NCI-H146 (cell line): Measurements from ENCODE around the gene WDR93.
"Not testable (repeated sequence)": the region's sequence is repeated elsewhere in the genome, so short reads cannot be mapped to it uniquely, and the experiment has no call there.

Source experiments
- DNase-seq: peaks from one replicate; lab custom pipeline; 2025; lab: John Stamatoyannopoulos, UW

Gene WDR93

DNA sequence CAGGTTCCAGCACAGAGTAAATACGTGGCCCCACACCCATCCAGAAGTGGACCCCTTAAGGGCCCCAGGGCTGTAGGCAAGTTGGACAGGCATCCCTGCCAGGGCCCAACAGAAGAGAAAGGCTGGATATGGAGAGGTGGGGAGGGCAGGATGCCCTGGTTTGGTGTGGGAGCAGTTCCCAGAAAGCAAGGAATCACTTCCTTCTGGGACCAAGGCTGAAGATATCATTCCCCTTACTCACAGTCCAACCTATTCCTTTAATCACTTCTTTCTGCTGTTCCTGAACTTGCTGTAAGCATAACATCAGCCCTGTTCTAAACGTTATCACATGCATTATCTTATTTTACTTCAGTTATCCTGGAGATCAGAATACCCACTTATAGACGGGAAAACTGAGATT, 79.4 kb downstream of the WDR93 start:
- no peak for DNase-seq

DNA sequence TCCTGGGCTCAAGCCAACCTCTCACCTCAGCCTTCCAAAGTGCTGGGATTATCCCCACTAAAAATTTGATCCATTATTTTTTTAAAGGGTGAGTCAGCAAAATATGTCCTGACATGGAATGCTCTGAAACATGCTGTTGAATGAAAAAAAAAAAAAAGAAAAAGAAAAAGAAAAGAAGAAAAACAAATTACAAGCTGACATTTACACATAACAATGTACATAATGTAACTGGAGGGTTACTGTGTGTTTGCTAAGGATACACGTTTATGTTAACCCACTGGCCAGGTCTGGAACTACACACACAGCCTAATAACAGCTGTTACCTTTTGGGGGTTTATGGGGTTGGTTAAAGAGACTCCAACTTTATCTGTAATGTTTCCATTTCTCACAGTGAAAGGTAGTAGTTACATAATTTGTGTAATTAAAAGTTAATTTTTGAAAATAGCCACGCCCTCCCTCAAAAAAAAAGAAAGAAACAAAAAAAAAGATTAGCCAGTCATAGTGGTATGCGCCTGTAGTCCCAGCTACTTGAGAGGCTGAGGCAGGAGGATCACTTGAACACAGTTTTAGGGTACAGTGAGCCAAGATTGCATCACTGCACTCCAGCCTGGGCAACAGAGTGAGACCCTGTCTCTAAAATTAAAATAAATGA, 82.4 kb downstream of the WDR93 start:
- DNase-seq: no peak

DNA sequence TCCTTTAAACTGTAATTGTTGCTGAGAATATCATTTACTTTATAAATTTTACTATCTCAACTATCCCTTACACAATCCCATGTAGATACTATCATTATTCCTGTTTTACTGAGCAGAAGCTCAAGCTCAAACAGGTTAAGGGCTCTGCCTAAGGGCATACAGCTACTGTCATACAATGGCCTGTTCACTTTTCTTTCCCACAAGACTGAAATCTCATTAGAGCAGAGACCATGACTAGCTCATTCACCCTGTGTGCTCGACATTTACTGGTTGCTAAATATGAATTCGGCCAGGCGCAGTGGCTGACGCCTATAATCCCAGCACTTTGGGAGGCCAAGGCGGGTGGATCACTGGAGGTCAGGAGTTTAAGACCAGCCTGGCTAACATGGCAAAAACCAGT, 83.9 kb downstream of the WDR93 start:
- DNase-seq: no peak

DNA sequence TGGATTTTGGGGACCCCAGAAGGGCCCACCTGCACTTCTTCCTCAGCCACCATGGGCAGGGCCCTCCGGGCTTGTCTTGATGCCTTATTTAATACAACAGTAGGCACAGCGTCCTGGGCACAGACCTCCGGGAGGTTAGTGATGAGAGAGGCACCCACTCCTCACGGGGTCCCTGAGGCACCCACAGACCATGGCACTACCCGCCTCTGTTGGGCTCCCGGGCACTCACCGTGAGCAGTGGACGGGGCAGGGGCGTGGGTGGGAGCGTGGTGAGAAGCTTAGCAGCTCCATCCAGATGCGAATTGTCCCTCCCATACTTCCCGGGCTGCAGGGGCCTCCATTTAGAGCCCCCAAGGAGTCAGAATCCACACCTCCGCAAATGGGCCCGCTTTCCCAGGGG, 85.2 kb downstream of the WDR93 start:
- no peak for DNase-seq

DNA sequence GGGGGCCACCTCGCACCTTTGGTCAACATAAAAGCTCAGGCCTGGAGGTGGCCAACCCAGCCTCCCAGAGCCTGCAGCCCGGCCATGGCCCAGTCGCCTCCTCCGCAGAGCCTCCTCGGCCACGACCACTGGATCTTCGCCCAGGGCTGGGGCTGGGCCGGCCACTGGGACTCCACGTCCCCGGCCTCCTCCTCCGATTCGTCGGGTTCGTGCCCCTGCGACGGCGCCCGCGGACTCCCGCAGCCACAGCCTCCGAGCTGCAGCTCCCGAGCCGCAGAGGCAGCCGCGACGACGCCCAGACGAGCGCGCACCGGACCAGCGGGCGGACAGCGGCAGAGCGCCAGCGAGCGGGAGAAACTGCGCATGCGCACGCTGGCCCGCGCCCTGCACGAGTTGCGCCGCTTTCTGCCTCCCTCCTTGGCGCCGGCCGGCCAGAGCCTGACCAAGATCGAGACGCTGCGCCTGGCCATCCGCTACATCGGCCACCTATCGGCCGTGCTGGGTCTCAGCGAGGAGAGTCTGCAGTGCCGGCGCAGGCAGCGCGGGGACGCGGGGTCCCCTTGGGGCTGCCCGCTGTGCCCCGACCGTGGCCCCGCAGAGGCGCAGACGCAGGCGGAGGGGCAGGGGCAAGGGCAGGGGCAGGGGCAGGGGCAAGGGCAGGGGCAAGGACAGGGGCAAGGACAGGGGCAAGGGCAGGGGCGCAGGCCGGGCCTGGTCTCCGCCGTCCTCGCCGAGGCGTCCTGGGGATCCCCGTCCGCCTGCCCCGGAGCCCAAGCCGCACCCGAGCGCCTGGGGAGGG, 85.9 kb downstream of the WDR93 start, which contains the start of gene MESP2:
TSS of gene MESP2 (plus strand) at position 59 of the 799 bp plus-strand sequence. CDS start at position 85, 26 bp downstream.
- DNase-seq: peak; percentile 68

DNA sequence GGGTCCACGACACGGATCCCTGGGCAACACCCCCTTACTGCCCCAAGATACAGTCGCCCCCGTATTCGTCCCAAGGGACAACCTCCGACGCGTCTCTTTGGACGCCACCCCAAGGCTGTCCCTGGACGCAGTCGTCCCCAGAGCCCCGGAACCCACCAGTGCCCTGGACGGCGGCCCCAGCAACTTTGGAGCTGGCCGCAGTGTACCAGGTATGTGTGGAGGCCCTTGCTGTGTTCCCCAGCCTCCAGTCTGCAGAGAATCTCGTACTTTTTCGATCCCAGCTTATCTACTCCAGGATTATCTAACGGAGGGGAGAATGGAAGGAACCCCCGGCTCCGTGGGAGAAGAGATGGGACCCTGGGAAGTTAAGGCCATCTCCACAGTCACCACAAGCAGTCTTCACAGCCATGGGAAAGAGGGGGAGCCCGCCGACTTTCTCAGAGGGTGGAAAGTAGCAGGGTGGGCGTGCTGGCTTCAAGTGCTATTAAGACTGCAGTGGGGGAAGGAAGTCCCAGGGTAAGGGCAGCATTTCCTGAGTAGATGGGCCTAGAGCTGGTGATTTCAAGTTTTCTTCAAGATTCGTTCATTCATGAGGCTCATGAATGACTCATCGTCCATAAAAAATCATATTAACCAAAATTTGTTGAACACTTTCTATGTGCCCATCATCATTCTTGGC, 86.6 kb downstream of the WDR93 start:
- no peak for DNase-seq

DNA sequence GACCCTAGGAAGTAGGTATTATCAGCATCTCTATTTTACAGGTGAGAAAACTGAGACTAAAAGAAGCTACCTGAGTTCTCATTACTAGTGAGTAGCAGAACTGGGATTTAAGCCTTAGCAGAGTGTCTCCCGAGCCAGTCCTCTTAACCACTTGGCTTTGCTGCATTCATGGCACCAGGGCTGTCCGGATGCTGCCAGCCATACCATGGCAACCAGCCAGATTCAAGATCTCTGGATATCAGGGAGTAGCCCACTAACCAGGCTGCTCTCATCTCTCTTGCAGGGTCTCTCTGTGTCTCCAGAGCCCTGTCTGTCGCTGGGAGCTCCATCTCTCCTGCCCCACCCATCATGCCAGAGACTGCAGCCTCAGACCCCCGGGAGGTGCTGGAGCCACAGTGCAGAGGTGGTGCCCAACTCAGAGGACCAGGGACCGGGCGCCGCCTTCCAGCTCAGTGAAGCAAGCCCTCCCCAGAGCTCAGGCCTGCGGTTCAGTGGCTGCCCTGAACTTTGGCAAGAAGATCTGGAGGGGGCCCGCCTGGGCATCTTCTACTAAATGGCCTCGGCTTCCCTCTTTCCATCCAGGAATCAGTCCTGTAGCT, 87.3 kb downstream of the WDR93 start:
- no peak for DNase-seq

DNA sequence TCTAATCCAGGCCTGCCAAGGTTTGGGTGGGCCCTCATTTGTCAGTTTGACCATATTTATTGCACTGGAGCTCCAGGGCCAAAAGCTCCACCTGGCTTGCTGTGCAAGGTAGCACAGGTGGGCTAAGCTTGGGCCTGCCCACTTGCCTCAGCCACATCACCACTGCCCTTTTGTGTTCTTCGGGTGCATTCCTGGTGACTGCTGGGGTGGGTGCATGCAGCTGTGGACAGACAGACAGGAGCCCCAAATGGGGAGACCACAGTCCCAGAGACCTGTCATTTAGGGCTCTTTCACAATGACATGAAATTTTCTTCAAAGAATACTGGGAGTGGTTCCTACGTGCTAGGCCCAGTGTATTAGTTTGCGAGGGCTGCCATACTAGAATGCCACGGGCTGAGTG, 88.2 kb downstream of the WDR93 start:
- DNase-seq: no peak

DNA sequence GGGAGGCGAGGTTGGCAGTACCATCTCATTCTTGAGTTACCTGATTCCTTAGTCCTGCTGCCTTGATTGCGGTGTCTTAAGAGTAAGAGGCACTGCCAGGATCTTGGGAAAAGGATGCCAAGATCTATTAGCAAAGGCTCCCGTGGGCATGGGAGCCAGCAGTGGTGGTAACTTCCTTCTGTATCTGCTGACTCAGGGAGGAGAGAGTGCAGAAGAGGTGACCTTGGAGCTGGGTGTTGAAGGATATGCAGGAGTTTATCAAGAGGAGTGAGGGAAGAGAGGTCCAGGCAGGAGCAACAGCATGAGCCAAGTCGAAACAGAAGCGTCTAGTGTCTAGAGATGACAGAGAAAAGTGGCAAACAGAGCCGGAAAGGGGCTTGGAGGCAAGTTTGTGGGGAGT, 90.0 kb downstream of the WDR93 start:
- no peak for DNase-seq

DNA sequence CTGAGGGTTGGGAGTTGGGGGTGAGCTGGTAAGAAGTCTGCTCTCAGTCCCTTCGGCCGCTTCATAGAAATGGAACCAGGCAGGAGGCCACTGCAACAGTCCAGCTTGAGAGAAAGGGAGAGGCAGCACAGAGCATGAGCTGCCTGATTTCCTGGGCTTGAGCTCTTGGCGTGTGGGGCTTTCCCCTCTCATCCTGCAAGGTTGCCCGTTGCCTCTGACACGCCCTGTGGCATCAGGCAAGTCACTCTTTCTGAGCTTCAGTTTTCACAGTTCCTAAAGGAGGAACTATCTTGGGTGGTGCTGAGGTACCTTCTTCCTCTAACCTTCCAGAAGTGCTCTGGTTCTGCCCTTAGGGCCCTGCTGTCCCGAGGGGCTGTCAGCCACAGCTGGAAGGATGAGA, 90.4 kb downstream of the WDR93 start:
- DNase-seq: no peak

DNA sequence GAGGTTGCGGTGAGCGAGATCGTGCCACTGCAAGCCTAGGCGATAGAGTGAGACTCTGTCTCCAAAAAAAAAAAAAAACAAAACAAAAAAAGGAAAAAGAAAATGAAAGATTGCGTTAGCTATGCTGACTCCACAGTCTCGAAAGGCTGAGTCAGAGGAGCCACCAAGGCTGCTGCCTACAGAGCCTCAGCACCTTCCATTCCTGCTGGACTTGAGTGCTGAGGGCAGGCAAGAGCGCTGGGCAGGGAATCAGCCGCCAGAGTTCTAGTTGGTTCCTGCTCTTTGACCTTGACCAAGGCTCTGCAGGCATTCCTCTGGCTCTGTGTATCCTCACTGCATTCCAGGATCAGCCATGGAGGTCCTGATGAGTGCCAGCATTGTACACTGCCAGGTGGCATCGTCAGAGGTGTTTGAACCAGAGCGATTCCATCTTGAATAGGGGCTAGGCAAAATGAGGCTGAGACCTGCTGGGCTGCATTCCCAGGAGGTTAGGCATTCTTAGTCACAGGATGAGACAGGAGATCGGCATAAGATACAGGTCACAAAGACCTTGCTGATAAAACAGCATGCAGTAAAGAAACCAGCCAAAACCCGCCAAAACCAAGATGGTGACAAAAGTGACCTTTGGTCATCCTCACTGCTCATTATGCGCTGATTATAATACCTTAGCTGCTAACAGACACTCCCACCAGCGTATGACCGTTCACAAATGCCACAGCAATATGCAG, 91.4 kb downstream of the WDR93 start:
- DNase-seq: no peak

DNA sequence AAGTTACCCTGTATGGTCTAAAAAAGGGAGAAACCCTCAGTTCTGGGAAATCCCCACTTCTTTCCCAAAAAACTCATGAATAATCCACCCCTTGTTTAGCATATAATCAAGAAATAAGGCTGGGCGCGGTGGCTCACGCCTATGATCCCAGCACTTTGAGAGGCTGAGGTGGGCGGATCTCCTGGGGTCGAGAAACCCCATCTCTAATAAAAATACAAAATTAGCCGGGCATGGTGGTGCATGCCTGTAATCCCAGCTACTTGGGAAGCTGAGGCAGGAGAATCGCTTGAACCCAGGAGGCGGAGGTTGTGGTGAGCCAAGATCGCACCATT, 92.0 kb downstream of the WDR93 start:
- not testable (repeated sequence) for DNase-seq

DNA sequence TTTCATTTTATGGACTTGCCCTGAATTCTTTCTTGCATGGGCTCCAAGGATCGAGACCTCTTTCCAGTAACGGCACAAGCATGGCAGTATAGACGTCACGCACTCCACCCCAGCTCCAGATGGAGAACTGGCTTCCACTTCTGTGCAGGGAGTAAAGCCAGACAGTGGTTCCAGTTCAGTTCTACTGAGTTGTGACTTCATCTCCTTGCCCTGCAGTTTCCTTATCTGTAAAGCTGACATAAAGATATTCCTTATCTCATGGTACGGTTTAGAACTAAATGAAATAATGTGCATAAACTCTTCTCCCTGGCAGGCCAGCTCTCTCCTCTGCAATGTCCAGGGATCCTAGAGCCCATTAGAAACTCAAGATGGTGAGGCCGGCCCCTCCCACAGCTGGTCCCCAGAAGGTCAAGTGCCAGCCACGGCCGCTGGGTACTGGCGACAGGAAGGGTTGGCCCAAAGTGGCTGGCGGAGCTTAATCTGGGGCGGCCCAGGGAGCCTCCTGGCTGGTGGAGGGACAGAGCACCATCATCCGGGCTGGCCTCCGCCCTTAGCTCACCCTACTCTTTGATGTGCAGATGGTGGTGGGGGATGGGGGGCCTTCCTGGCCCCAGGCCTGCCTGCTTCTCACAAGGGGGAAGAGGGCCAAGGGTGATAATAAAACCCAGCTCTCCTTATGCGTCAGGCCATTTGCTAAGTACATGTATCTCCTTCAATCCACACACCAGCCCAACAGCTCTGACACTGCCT, 92.7 kb downstream of the WDR93 start:
- no peak for DNase-seq

DNA sequence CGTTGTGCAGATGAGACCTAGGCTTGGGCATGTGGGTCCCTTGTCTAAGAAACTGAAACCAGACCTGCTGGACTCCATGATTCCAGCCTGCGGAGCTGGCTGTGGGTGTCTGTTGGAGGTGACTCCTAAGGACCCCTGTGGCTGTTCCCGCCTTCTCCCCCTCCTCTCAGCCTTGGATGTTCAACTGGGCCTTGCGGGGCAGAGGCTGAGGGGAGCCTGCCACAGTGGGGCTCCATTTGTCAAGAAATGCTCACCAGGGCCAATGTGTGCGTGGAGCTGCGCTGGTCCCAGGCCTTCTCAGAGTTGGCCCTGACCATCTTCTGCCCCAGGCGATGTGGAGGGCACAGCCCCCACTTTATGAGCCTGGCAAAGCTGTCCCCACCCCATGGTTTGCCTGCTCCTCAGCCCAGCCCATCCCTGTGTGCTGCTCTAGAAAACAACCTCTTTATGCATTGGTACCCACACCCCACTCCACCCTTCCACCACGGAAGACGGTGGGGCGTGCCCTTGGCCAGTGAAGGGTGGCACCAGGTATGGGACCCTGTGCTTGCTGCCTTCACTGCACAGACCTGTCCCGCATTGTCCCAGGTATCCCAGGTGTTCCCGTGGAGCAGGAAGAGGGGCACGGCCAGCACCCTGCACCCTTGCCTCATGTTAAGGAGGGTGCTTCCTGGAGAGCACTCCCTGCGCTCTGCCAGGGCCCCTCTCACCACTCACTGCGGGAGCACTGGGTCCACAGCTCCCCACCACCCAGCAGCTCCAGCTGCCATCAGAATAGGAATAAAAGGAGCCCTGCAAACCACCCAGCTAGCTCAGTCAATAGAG, 93.5 kb downstream of the WDR93 start:
- DNase-seq: peak; percentile 31

DNA sequence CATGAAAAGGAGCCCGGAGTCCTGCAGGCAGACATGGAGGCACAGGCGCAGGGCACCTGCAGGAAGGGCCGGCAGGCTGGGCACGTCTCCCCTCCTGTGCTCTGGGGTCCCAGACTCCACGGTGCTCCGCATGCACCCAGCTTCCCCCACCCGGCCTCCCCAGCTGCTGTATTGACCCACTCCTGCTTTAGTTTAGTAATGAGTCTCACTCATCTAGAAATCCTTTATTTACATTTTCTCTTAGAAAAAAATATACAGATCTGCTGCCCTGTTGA, 94.0 kb downstream of the WDR93 start:
- no peak for DNase-seq

DNA sequence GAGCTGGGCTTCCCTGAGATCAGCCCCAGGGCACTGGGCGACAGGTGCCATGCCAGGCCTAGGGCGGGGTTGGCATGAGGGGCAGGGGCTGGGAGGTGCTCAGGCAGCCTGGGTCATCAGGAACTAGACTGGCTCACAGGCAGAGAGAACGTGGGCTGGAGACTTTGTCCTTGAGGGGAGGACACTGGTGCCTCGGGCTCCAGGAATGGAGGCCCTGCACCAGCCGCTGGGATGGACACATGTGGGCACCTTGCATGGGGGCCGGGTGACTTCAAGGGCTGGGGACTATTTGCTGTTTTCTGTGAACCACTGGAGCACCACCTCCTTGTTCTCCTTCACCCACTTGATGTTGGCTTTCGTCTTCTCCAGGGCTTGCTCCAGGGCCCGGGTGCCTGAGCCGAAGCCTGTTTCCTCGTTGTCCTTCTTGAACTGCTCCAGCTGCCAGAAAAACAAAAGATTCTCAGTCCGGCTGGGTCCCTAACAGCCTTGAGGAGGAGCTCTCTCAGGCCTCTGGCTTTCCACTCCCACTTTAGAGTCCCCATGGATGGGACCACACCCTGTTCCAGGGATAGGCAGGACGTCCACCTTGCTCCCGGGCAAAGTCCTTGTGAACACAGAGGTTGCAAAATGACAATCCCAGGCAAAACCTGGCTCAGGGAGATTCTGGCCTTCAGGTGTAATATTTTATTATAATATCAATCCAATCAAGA, 94.6 kb downstream of the WDR93 start:
- no peak for DNase-seq

DNA sequence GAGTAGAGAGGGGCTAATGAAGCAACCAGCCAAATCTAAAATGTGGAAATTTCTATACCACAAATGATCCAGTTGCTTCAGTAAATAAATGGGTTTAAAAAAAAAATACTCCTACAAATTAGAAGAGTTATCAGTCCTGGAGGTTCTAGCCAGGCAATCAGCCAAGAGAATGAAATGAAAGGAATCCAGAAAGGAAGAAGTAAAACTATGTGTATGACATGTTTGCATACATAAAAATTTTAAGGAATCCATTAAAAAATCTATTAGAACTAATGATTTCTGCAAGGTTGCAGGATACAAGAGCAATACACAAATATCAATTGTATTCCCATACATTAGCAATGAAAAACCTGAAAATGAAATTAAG, 95.1 kb downstream of the WDR93 start:
- no peak for DNase-seq

DNA sequence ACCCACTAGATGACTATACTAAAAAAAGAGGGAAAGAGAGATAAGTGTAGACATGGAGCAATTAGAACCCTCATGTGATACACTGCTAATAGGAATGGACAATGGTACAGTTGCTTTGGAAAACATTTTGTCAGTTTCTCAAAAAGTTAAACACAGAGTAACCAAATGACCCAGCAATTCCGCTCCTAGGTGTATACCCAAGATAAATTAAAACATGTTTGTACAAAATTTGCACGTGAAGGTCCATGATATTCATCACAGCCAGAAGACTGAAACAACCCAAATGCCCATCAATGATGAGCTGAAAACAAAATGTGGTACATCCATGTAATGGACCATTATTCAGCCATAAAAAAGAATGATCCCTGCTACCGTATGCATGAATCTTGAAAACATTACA, 97.3 kb downstream of the WDR93 start:
- DNase-seq: no peak

DNA sequence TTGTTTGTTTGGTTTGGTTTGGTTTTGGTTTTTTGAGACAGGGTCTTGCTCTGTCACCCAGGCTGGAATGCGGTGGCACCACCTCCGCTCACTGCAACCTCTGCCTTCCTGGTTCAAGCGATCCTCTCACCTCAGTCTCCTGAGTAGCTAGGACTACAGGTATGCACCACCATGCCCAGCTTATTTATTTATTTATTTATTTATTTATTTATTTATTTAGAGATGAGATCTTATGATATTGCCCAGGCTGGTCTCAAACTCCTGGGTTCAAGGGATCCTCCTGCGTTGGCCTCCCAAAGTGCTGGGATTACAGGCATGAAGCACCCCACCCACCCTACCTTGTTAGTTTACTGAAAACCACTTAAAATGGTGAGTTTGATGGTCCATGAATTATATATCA, 98.0 kb downstream of the WDR93 start:
- DNase-seq: not testable (repeated sequence)

DNA sequence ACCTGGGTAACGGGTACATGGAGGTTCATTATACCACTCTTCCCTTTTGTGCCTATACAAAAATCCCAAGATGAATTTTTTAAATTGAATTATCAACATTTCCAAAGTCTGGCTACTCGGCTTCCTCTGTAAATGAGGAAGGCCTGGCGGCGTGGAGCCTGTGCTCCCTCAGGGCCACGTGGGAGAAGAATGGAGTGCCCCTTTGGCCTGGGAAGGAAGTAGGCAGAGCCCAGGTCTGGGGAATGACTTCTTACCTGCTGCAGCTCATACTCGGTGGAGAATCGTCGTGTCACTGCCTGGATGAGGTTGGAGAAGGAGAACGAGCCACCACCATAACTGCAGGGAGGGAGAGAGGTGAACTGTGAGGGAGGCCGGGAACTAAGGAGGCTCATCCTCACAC, 99.6 kb downstream of the WDR93 start:
- no peak for DNase-seq
